ENCODE results near the gene ZAP70.
A peak's percentile ranks its signal among the peaks of the same experiment; 100 is the strongest.

Gene ZAP70

DNA sequence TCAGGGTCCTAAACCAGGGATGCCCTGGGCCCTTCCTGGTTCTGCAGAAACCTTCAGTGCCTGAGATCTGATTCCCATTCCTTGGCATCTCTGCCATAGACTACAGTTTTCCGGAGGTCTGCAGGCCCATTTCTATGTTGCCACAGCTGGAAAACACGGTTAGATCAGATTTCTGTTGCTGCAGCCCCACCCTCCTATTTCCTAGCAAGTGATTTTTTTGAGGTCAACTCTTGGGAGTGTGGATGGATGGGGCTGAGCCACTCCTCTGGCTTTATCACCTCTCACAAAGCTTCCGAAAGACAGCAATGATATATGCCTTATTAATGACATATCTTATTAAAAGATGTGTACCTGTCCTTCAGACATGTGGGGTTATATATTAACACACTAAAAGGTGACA is 56.3 kb downstream of the ZAP70 start:
- ChIA-PET CTCF (no interaction called here), POLR2A (no interaction called here)
- DNase-seq (ENCODE audit: low read depth, low spot score) = no peak

DNA sequence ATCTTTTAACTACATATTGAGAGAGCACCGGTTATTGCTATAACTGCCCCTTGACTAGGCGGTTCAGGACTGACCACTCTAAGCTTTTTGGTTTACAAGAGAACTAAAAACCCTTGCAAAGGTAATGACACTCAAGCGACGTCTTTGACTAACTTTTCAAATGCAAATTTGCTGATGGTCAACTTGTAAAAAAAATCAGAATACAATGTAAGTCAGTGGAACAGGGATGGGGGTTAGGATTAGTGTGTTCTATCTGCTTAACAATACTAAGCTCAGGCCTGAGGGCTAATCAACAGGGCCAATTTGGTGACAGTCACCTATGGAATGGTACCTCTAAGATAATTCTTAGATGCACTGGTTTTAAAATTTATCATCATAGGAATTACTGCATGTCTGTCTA is 57.1 kb downstream of the ZAP70 start:
- CTCF ChIA-PET = no interaction called here
- no peak overlapping the region for H3K4me3 ChIP-seq (ENCODE audit: low read depth, low read length)
- POLR2A ChIA-PET = no interaction called here
- DNase-seq (ENCODE audit: low read depth, low spot score) = no peak
- TF ChIP-seq, protein P1, sequence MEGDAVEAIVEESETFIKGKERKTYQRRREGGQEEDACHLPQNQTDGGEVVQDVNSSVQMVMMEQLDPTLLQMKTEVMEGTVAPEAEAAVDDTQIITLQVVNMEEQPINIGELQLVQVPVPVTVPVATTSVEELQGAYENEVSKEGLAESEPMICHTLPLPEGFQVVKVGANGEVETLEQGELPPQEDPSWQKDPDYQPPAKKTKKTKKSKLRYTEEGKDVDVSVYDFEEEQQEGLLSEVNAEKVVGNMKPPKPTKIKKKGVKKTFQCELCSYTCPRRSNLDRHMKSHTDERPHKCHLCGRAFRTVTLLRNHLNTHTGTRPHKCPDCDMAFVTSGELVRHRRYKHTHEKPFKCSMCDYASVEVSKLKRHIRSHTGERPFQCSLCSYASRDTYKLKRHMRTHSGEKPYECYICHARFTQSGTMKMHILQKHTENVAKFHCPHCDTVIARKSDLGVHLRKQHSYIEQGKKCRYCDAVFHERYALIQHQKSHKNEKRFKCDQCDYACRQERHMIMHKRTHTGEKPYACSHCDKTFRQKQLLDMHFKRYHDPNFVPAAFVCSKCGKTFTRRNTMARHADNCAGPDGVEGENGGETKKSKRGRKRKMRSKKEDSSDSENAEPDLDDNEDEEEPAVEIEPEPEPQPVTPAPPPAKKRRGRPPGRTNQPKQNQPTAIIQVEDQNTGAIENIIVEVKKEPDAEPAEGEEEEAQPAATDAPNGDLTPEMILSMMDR (IDR thresholded peaks at IDR 0.05; ENCODE audit: insufficient read depth, low read length, missing control alignments) = no peak

More for the DNA sequence above, 56.3 kb downstream of the ZAP70 start:
- TF ChIP-seq, protein P1 (IDR thresholded peaks at IDR 0.05; ENCODE audit: insufficient read depth, low read length, missing control alignments) = no peak
- no peak overlapping the region for H3K4me3 ChIP-seq (ENCODE audit: low read depth, low read length)

DNA sequence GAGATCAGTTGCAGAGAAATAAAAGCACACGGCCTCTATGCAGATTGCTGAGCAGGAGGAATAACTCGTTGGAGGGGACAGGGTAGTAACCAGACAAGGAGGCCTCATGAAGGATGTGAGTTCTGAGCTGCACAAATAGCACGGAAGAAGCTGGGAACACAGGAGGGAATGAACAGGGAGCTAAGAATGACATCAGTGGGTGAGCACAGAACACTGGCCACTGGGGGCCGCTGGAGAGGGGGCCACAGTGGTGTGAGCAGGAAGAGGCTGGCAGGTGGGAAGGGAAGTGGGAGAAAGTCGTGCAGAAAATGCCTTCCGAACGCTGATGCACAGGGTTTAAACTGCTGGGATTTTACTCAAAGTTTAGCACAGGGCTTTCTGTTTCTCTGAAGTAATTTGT is 61.0 kb downstream of the ZAP70 start:
- no peak for DNase-seq (ENCODE audit: low read depth, low spot score)
- TF ChIP-seq, protein P1 (IDR thresholded peaks at IDR 0.05; ENCODE audit: insufficient read depth, low read length, missing control alignments) = peak; percentile 50
- CTCF ChIA-PET = interaction anchor here (1.3 to 3.4 kb wide), 5 partner anchors 12 to 610 kb away, joined by 4 to 8 read pairs (median 5); no protein-coding TSS in a partner anchor
- POLR2A ChIA-PET = interaction anchor here (0.6 kb wide), 1 partner anchor 125 kb away, joined by 3 read pairs; no protein-coding TSS in a partner anchor
- H3K4me3 ChIP-seq (ENCODE audit: low read depth, low read length) = no peak overlapping the region

DNA sequence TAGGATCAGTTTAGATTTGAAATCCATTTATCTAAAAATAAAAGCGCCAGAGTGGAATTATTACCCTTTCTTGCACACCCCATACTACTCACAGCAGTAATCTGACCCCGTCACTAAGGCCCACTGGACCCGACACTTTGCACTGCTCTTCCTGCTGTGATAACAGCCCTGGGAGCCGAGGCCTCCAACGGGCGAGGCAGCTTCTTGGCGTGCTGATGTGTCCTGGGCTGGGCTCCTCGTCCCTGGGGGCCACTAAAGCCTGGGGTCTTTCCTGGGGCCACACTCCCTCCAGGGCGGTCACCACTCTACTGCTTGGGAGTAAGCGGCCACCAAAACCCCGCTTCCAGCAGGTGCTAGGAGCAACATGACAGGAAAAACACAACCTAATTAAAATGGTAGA is 61.7 kb downstream of the ZAP70 start:
- ChIA-PET CTCF (interaction anchor here (1.8 to 3.4 kb wide), 4 partner anchors 13 to 609 kb away, joined by 5 to 8 read pairs (median 5); no protein-coding TSS in a partner anchor), POLR2A (interaction anchor here (0.6 kb wide), 1 partner anchor 126 kb away, joined by 3 read pairs; no protein-coding TSS in a partner anchor)
- DNase-seq (ENCODE audit: low read depth, low spot score) = no peak
- no peak overlapping the region for H3K4me3 ChIP-seq (ENCODE audit: low read depth, low read length)
- TF ChIP-seq, protein P1 (IDR thresholded peaks at IDR 0.05; ENCODE audit: insufficient read depth, low read length, missing control alignments) = no peak

GRCh38 chr2:97779141-97779540 is 65.8 kb downstream of the ZAP70 start:
- no peak overlapping the region for H3K4me3 ChIP-seq (ENCODE audit: low read depth, low read length)
- ChIA-PET POLR2A (no interaction called here), CTCF (interaction anchor here (1.0 kb wide), 1 partner anchor 8 kb away, joined by 3 read pairs; no protein-coding TSS in a partner anchor)
- DNase-seq (ENCODE audit: low read depth, low spot score) = no peak
- TF ChIP-seq, protein P1 (IDR thresholded peaks at IDR 0.05; ENCODE audit: insufficient read depth, low read length, missing control alignments) = no peak

DNA sequence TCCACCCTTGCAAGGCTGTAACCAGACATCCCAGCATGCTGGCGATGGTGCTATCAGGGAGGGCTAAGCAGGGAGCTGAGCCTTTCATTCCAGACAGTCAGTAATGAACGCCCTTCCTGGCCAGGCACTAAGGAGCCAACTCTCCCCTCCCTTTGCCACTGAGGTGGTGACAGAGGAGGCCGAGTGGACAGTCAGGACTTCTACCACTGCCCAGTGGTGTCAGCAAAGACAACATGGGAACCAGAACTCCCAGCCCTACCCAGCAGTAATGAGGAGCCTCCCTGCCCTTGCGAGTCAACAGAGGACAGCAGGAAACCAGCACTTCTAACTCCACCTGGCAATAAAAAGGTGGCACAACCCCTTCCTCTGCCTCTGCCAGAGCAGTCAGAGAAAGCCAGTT is 68.6 kb downstream of the ZAP70 start:
- ChIA-PET POLR2A (no interaction called here), CTCF (no interaction called here)
- TF ChIP-seq, protein P1 (IDR thresholded peaks at IDR 0.05; ENCODE audit: insufficient read depth, low read length, missing control alignments) = no peak
- H3K4me3 ChIP-seq (ENCODE audit: low read depth, low read length) = no peak overlapping the region
- no peak for DNase-seq (ENCODE audit: low read depth, low spot score)

All from AG04449 (cell line).